ENCODE results near the gene WIPF2. TPM values are rescaled to one million over a fixed set of nuclear protein-coding genes. Genes with fewer than 3 reads are reported as not detected.
A peak's percentile ranks its signal among the peaks of the same experiment; 100 is the strongest.
"Not testable (repeated sequence)": the region's sequence is repeated elsewhere in the genome, so short reads cannot be mapped to it uniquely, and the experiment has no call there.

Gene WIPF2
- total and polyA plus RNA-seq, 4 donors: 10.7 to 54.3 (median 31.2) TPM

GRCh38 chr17:40209404-40210093 lies 9.6 kb upstream of the WIPF2 start:
- WGBS (ENCODE audit: insufficient coverage): 44% methylated on average over 1 of the region's 2 CpGs
- no peaks in the 10 kb centered on the region for H3K9me3 ChIP-seq (ENCODE audit: control insufficient read depth, insufficient read depth, low read length)
- no peaks in the 10 kb centered on the region for H3K36me3 ChIP-seq (ENCODE audit: control insufficient read depth, insufficient read depth, low read length)
- no peaks in the 10 kb centered on the region for H3K27me3 ChIP-seq (ENCODE audit: control insufficient read depth, insufficient read depth, low read length)
- H3K4me1 ChIP-seq (ENCODE audit: control insufficient read depth, insufficient read depth, low read length): no peaks in the 10 kb centered on the region
- no peak overlapping the region for H3K4me3 ChIP-seq (ENCODE audit: low read depth, low read length)
- no peak overlapping the region for H3K27ac ChIP-seq (ENCODE audit: low read depth, low read length)
- no peak for DNase-seq (ENCODE audit: low read depth in 4 of 6, low spot score in 6 of 6)

- WGBS (ENCODE audit: insufficient coverage): 93% methylated on average over 5 of the region's 6 CpGs
- not testable (repeated sequence) for H3K9me3 ChIP-seq (ENCODE audit: control insufficient read depth, insufficient read depth, low read length); H3K4me3 ChIP-seq (ENCODE audit: low read depth, low read length); H3K4me1 ChIP-seq (ENCODE audit: control insufficient read depth, insufficient read depth, low read length); DNase-seq (ENCODE audit: low read depth in 4 of 6, low spot score in 6 of 6); H3K27ac ChIP-seq (ENCODE audit: low read depth, low read length); H3K27me3 ChIP-seq (ENCODE audit: control insufficient read depth, insufficient read depth, low read length); H3K36me3 ChIP-seq (ENCODE audit: control insufficient read depth, insufficient read depth, low read length)
These were observed 5.2 kb upstream of the WIPF2 start for GRCh38 chr17:40213914-40214313.

- H3K4me3 ChIP-seq (ENCODE audit: low read depth, low read length): peak overlapping the region; percentile 70
- DNase-seq (ENCODE audit: low read depth in 4 of 6, low spot score in 6 of 6): peak in 1 of 6 donors; percentile 32
These were observed 931 bp upstream of the WIPF2 start for GRCh38 chr17:40218006-40218739.

GRCh38 chr17:40219594-40220338 lies 662 bp downstream of the WIPF2 start:
- Histone ChIP-seq H3K27me3 (ENCODE audit: control insufficient read depth, insufficient read depth, low read length) (no peaks in the 10 kb centered on the region), H3K27ac (ENCODE audit: low read depth, low read length) (peak overlapping the region; percentile 97), H3K9me3 (ENCODE audit: control insufficient read depth, insufficient read depth, low read length) (no peaks in the 10 kb centered on the region), H3K4me3 (ENCODE audit: low read depth, low read length) (peak overlapping the region; percentile 70), H3K36me3 (ENCODE audit: control insufficient read depth, insufficient read depth, low read length) (peaks cover 4% of the 10 kb centered on the region), H3K4me1 (ENCODE audit: control insufficient read depth, insufficient read depth, low read length) (peaks cover 34% of the 10 kb centered on the region)
- under 1% methylated on average over 22 of the region's 24 CpGs for WGBS (ENCODE audit: insufficient coverage)
- peak in 4 of 6 donors; percentile 67 to 94 (median 74) for DNase-seq (ENCODE audit: low read depth in 4 of 6, low spot score in 6 of 6)

More at GRCh38 chr17:40218006-40218739, 931 bp upstream of the WIPF2 start:
- Histone ChIP-seq H3K36me3 (ENCODE audit: control insufficient read depth, insufficient read depth, low read length) (peaks cover 4% of the 10 kb centered on the region), H3K9me3 (ENCODE audit: control insufficient read depth, insufficient read depth, low read length) (no peaks in the 10 kb centered on the region), H3K27ac (ENCODE audit: low read depth, low read length) (peak overlapping the region; percentile 97), H3K4me1 (ENCODE audit: control insufficient read depth, insufficient read depth, low read length) (peaks cover 25% of the 10 kb centered on the region), H3K27me3 (ENCODE audit: control insufficient read depth, insufficient read depth, low read length) (no peaks in the 10 kb centered on the region)
- WGBS (ENCODE audit: insufficient coverage): 51% methylated on average over 3 of the region's 7 CpGs

- Histone ChIP-seq H3K9me3 (ENCODE audit: control insufficient read depth, insufficient read depth, low read length) (no peaks in the 10 kb centered on the region), H3K4me1 (ENCODE audit: control insufficient read depth, insufficient read depth, low read length) (peaks cover 39% of the 10 kb centered on the region), H3K27me3 (ENCODE audit: control insufficient read depth, insufficient read depth, low read length) (no peaks in the 10 kb centered on the region), H3K27ac (ENCODE audit: low read depth, low read length) (peak overlapping the region; percentile 75), H3K4me3 (ENCODE audit: low read depth, low read length) (peak overlapping the region; percentile 3), H3K36me3 (ENCODE audit: control insufficient read depth, insufficient read depth, low read length) (peaks cover 19% of the 10 kb centered on the region)
- peak in 5 of 6 donors; percentile 84 to 95 (median 91) for DNase-seq (ENCODE audit: low read depth in 4 of 6, low spot score in 6 of 6)
- 30% methylated on average over 2 of the region's 5 CpGs for WGBS (ENCODE audit: insufficient coverage)
These were observed 5.8 kb downstream of the WIPF2 start for GRCh38 chr17:40224718-40225550.

GRCh38 chr17:40229146-40229545 lies 10.0 kb downstream of the WIPF2 start:
- H3K9me3 ChIP-seq (ENCODE audit: control insufficient read depth, insufficient read depth, low read length); H3K4me3 ChIP-seq (ENCODE audit: low read depth, low read length); H3K27ac ChIP-seq (ENCODE audit: low read depth, low read length); H3K27me3 ChIP-seq (ENCODE audit: control insufficient read depth, insufficient read depth, low read length); DNase-seq (ENCODE audit: low read depth in 4 of 6, low spot score in 6 of 6): not testable (repeated sequence)
- Histone ChIP-seq H3K4me1 (ENCODE audit: control insufficient read depth, insufficient read depth, low read length) (peaks cover 11% of the 10 kb centered on the region), H3K36me3 (ENCODE audit: control insufficient read depth, insufficient read depth, low read length) (peaks cover 29% of the 10 kb centered on the region)
- WGBS (ENCODE audit: insufficient coverage): 100% methylated on average over 1 of the region's 14 CpGs

GRCh38 chr17:40230670-40231069 lies 11.6 kb downstream of the WIPF2 start:
- H3K4me1 ChIP-seq (ENCODE audit: control insufficient read depth, insufficient read depth, low read length): peaks cover 6% of the 10 kb centered on the region
- H3K4me3 ChIP-seq (ENCODE audit: low read depth, low read length): no peak overlapping the region
- peaks cover 38% of the 10 kb centered on the region for H3K36me3 ChIP-seq (ENCODE audit: control insufficient read depth, insufficient read depth, low read length)
- no peaks in the 10 kb centered on the region for H3K27me3 ChIP-seq (ENCODE audit: control insufficient read depth, insufficient read depth, low read length)
- no peaks in the 10 kb centered on the region for H3K9me3 ChIP-seq (ENCODE audit: control insufficient read depth, insufficient read depth, low read length)
- no peak for DNase-seq (ENCODE audit: low read depth in 4 of 6, low spot score in 6 of 6)
- H3K27ac ChIP-seq (ENCODE audit: low read depth, low read length): no peak overlapping the region
- WGBS (ENCODE audit: insufficient coverage): no CpG with 5 or more reads among the region's 3 CpGs

GRCh38 chr17:40231928-40232327 lies 12.8 kb downstream of the WIPF2 start:
- 100% methylated on average over 1 of the region's 4 CpGs for WGBS (ENCODE audit: insufficient coverage)
- H3K27ac ChIP-seq (ENCODE audit: low read depth, low read length); H3K9me3 ChIP-seq (ENCODE audit: control insufficient read depth, insufficient read depth, low read length): not testable (repeated sequence)

More at GRCh38 chr17:40231928-40232327, 12.8 kb downstream of the WIPF2 start:
- not testable (repeated sequence) for DNase-seq (ENCODE audit: low read depth in 4 of 6, low spot score in 6 of 6); H3K4me3 ChIP-seq (ENCODE audit: low read depth, low read length); H3K4me1 ChIP-seq (ENCODE audit: control insufficient read depth, insufficient read depth, low read length); H3K27me3 ChIP-seq (ENCODE audit: control insufficient read depth, insufficient read depth, low read length)
- H3K36me3 ChIP-seq (ENCODE audit: control insufficient read depth, insufficient read depth, low read length): peaks cover 39% of the 10 kb centered on the region
